ENCODE results near the gene RAB4A.

GRCh38 chr1:229298420-229298819, 27.5 kb downstream of the RAB4A start:
- TF ChIP-seq CTCF (IDR thresholded peaks at IDR 0.05; ENCODE audit: insufficient read depth, low read length, poor library complexity, severe bottlenecking) (no peak), EZH2phosphoT487 (conservative IDR thresholded peaks at IDR 0.05; ENCODE audit: low read length) (no peak)

All from SU-DHL-6 (cell line).